Neural cell (in vitro differentiated cells): ENCODE measurements around the gene KCNA2. TPM values are rescaled to one million over a fixed set of nuclear protein-coding genes. Genes with fewer than 3 reads are reported as not detected.
A peak's percentile ranks its signal among the peaks of the same experiment; 100 is the strongest.

Experiments used
- H2AFZ ChIP-seq: fragments of 200-600, 300-800 bp; sonication (generic), shearing (Covaris generic); 2 replicates; pipeline ENCODE4 v1.6.0; 2014; ENCODE audit warnings: low read depth, mild to moderate bottlenecking, antibody characterized with exemption, low read length, moderate library complexity
- H3F3A ChIP-seq: fragments of 200-600 bp; shearing (Covaris generic); 2 replicates; pipeline ENCODE4 v1.6.1; 2016; ENCODE audit warnings: mild to moderate bottlenecking, moderate library complexity, mixed read lengths, antibody characterized with exemption, low read length; ENCODE audit not compliant: insufficient read depth, poor library complexity, severe bottlenecking
- H3K27ac ChIP-seq: fragments of 200-600, 300-800 bp; sonication (generic), shearing (Covaris generic); 2 replicates; pipeline ENCODE4 v1.5.1; 2014; ENCODE audit warnings: mild to moderate bottlenecking, low read length, moderate library complexity
- H3K27me3 ChIP-seq: fragments of 300-800, 200-600 bp; sonication (generic), shearing (Covaris generic); 2 replicates; pipeline ENCODE4 v1.6.0; 2014; ENCODE audit warnings: mild to moderate bottlenecking, low read depth, low read length, moderate library complexity; ENCODE audit not compliant: insufficient read depth
- H3K36me3 ChIP-seq: fragments of 300-800, 200-600 bp; sonication (generic), shearing (Covaris generic); 2 replicates; pipeline ENCODE4 v1.5.1; 2014; ENCODE audit warnings: mild to moderate bottlenecking, antibody characterized with exemption, low read length, moderate library complexity; ENCODE audit not compliant: insufficient read depth
- H3K4me2 ChIP-seq: fragments of 300-800, 200-600 bp; sonication (generic), shearing (Covaris generic); 2 replicates; pipeline ENCODE4 v1.6.0; 2014; ENCODE audit warnings: mild to moderate bottlenecking, low read length
- H3K4me3 ChIP-seq: fragments of 300-800, 200-600 bp; sonication (generic), shearing (Covaris generic); 2 replicates; pipeline ENCODE4 v1.5.1; 2014; ENCODE audit warnings: mild to moderate bottlenecking, low read length, moderate library complexity
- H3K79me2 ChIP-seq: fragments of 200-600 bp; shearing (Covaris generic); replicated peaks from 2 replicates; pipeline ENCODE4 v1.6.0; 2014; ENCODE audit warnings: mild to moderate bottlenecking, low read length, moderate library complexity; ENCODE audit not compliant: insufficient read depth
- H3K9ac ChIP-seq: fragments of 300-800, 200-600 bp; sonication (generic), shearing (Covaris generic); 2 replicates; pipeline ENCODE4 v1.6.1; 2016; ENCODE audit warnings: mild to moderate bottlenecking, low read length, mixed read lengths
- H3K9me2 ChIP-seq: fragments of 200-600 bp; shearing (Covaris generic); 2 replicates; pipeline ENCODE4 v1.6.1; 2016; ENCODE audit warnings: mild to moderate bottlenecking, low read length, mixed read lengths; ENCODE audit not compliant: insufficient read depth
- H3K9me3 ChIP-seq: fragments of 200-600, 300-800 bp; sonication (generic), shearing (Covaris generic); 2 replicates; pipeline ENCODE4 v1.6.1; 2016; ENCODE audit warnings: mild to moderate bottlenecking, mixed run types, low read length, moderate library complexity, mixed read lengths
- H4K20me1 ChIP-seq: fragments of 200-600 bp; shearing (Covaris generic); 2 replicates; pipeline ENCODE4 v1.6.1; 2016; ENCODE audit warnings: mild to moderate bottlenecking, mixed run types; ENCODE audit not compliant: insufficient read depth
- EP300 ChIP-seq: fragments of 450-650 bp; conservative IDR thresholded peaks from 2 replicates; pipeline ENCODE4 v1.6.1; 2014; ENCODE audit warnings: antibody characterized with exemption, mild to moderate bottlenecking, moderate library complexity; ENCODE audit not compliant: poor library complexity, severe bottlenecking
- EZH2 ChIP-seq: fragments of 200-600, 300-800 bp; shearing (Covaris generic), sonication (generic); IDR thresholded peaks from 2 replicates; pipeline ENCODE4 v1.6.1; 2014; ENCODE audit warnings: antibody characterized with exemption, low read length, borderline replicate concordance, mild to moderate bottlenecking; ENCODE audit not compliant: insufficient read depth, poor library complexity, severe bottlenecking
- MXI1 ChIP-seq: fragments of 450-650 bp; conservative IDR thresholded peaks from 2 replicates; pipeline ENCODE4 v1.6.1; 2014; ENCODE audit warnings: antibody characterized with exemption, mild to moderate bottlenecking; ENCODE audit not compliant: poor library complexity, severe bottlenecking
- POLR2AphosphoS5 ChIP-seq: IDR thresholded peaks from 2 replicates; pipeline ENCODE4 v1.6.1; 2012
- RAD21 ChIP-seq: fragments of 450-650 bp; conservative IDR thresholded peaks from 2 replicates; pipeline ENCODE4 v1.6.1; 2014; ENCODE audit warnings: antibody characterized with exemption, mild to moderate bottlenecking, moderate library complexity
- REST ChIP-seq: IDR thresholded peaks from 2 replicates; pipeline ENCODE4 v1.6.1; 2012; ENCODE audit warnings: borderline replicate concordance
- SMC3 ChIP-seq: fragments of 450-650 bp; conservative IDR thresholded peaks from 2 replicates; pipeline ENCODE4 v1.6.1; 2014; ENCODE audit warnings: antibody characterized with exemption, mild to moderate bottlenecking, moderate library complexity; ENCODE audit not compliant: poor library complexity
- TAF1 ChIP-seq: IDR thresholded peaks from 2 replicates; pipeline ENCODE4 v1.6.1; 2012; ENCODE audit warnings: low read depth
- polyA plus RNA-seq: library from polyadenylated mRNA; depleted of rRNA; stranded (reverse); fragments of >200 nt; gene quantifications from 2 replicates; pipeline ENCODE4 v1.2.3, GENCODE V29; 2014
- TF ChIP-seq, protein P1 (sequence below): fragments of 450-650 bp; IDR thresholded peaks from 2 replicates; pipeline ENCODE4 v1.5.1; 2014; ENCODE audit warnings: antibody characterized with exemption, mild to moderate bottlenecking, moderate library complexity; ENCODE audit not compliant: poor library complexity, severe bottlenecking

Gene KCNA2
- polyA plus RNA-seq, 1 donor from 2014 or later = 3.4 TPM

DNA sequence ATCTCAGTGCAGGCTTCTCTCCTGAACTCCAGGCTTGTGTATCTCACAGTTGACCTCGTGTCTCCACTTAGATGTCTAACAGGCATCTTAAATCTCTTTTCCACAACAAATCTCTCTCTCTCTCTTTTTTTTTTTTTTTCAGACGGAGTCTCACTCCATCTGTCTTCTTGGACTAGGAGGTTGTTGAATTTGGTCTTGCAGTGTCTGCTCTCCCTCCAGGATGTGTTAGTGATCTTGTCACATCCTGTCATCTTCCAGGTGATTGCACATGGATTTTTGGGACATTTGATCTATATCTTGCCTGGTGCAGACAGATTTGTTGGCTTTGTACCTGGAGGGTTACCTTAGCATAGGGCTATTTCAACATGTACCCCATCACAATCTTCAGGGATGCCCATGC lies 60.7 kb downstream of the KCNA2 start:
- peak overlapping the region; percentile 43 for H3K4me3 ChIP-seq
- no peak overlapping the region for H2AFZ ChIP-seq

GRCh38 chr1:110544753-110545152 lies 61.4 kb downstream of the KCNA2 start:
- no peak overlapping the region for H2AFZ ChIP-seq
- H3K9ac ChIP-seq = no peak overlapping the region
- H3K4me3 ChIP-seq = peak overlapping the region; percentile 43
- no peaks in the 10 kb centered on the region for H3F3A ChIP-seq
- TF ChIP-seq MXI1 (no peak), REST (no peak), EZH2 (no peak), SMC3 (no peak), POLR2AphosphoS5 (no peak), EP300 (peak; percentile 52)
- TF ChIP-seq, protein P1, sequence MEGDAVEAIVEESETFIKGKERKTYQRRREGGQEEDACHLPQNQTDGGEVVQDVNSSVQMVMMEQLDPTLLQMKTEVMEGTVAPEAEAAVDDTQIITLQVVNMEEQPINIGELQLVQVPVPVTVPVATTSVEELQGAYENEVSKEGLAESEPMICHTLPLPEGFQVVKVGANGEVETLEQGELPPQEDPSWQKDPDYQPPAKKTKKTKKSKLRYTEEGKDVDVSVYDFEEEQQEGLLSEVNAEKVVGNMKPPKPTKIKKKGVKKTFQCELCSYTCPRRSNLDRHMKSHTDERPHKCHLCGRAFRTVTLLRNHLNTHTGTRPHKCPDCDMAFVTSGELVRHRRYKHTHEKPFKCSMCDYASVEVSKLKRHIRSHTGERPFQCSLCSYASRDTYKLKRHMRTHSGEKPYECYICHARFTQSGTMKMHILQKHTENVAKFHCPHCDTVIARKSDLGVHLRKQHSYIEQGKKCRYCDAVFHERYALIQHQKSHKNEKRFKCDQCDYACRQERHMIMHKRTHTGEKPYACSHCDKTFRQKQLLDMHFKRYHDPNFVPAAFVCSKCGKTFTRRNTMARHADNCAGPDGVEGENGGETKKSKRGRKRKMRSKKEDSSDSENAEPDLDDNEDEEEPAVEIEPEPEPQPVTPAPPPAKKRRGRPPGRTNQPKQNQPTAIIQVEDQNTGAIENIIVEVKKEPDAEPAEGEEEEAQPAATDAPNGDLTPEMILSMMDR = no peak
- no peaks in the 10 kb centered on the region for H3K36me3 ChIP-seq
- H3K79me2 ChIP-seq = no peaks in the 10 kb centered on the region
- H3K27ac ChIP-seq = peak overlapping the region; percentile 14
- H4K20me1 ChIP-seq = no peaks in the 10 kb centered on the region
- H3K9me2 ChIP-seq = no peaks in the 10 kb centered on the region
- H3K4me2 ChIP-seq = peak overlapping the region; percentile 42
- H3K9me3 ChIP-seq = no peaks in the 10 kb centered on the region
- H3K27me3 ChIP-seq = peaks cover 3% of the 10 kb centered on the region

More for the DNA sequence above, 60.7 kb downstream of the KCNA2 start:
- no peaks in the 10 kb centered on the region for H3K9me2 ChIP-seq
- H3K27me3 ChIP-seq = no peaks in the 10 kb centered on the region
- no peaks in the 10 kb centered on the region for H3K9me3 ChIP-seq
- H3K36me3 ChIP-seq = no peaks in the 10 kb centered on the region
- H3K9ac ChIP-seq = no peak overlapping the region
- H3K27ac ChIP-seq = no peak overlapping the region
- no peak overlapping the region for H3K4me2 ChIP-seq
- H4K20me1 ChIP-seq = no peaks in the 10 kb centered on the region
- TF ChIP-seq RAD21 = no peak
- TF ChIP-seq EP300 = no peak
- TF ChIP-seq, protein P1 = no peak
- TF ChIP-seq TAF1 = no peak
- TF ChIP-seq MXI1 = no peak
- TF ChIP-seq EZH2 = no peak
- no peak for TF ChIP-seq POLR2AphosphoS5
- TF ChIP-seq SMC3 = no peak
- TF ChIP-seq REST = no peak
- no peaks in the 10 kb centered on the region for H3K79me2 ChIP-seq
- H3F3A ChIP-seq = no peaks in the 10 kb centered on the region
